Prostate gland (tissue), 2 donors: ENCODE measurements around the gene KLHL1. TPM values are rescaled to one million over a fixed set of nuclear protein-coding genes. Genes with fewer than 3 reads are reported as not detected.

ENCODE experiments used
- DNase-seq: peaks from one replicate; pipeline ENCODE4 v3.0.0-alpha.2; 2019; ENCODE audit warnings: low spot score
- H3K27ac ChIP-seq, 2 donors: fragments of 200-600 bp; sonication (generic); 2 replicates each; pipeline ENCODE4 v1.5.1; 2017 to 2019
- H3K27me3 ChIP-seq: fragments of 200-600 bp; sonication (generic); replicated peaks from 2 replicates; pipeline ENCODE4 v1.5.1; 2019; ENCODE audit not compliant: insufficient read depth
- H3K36me3 ChIP-seq, 2 donors: fragments of 200-600 bp; sonication (generic); 1 replicate in 1 of 2; 2 replicates in 1 of 2; pipeline versions ENCODE4 v1.5.1 to v1.8.1; 2017 to 2019
- H3K4me1 ChIP-seq: fragments of 200-600 bp; sonication (generic); replicated peaks from 2 replicates; pipeline ENCODE4 v1.5.1; 2019
- H3K4me3 ChIP-seq, 2 donors: fragments of 200-600 bp; sonication (generic); 2 replicates each; pipeline ENCODE4 v1.5.1; 2017 to 2019
- H3K9me3 ChIP-seq: fragments of 200-600 bp; sonication (generic); 2 replicates; pipeline ENCODE4 v1.5.1; 2017
- CTCF ChIP-seq, 4 experiments: fragments of 200-600 bp in 2 of 4; fragments of 450-650 bp in 2 of 4; sonication (generic) in 2 of 4; IDR thresholded peaks; 1 replicate in 3 of 4; 2 replicates in 1 of 4; pipeline ENCODE4 v1.5.1; 2016 to 2019; ENCODE audit warnings: antibody characterized with exemption in 4 of 4, mild to moderate bottlenecking in 2 of 4, moderate library complexity in 2 of 4
- WGBS: methylation state at CpG from one replicate; pipeline ENCODE4 v1.1.5; 2018; 5-methylcytosine and 5-hydroxymethylcytosine counted together
- intact Hi-C: fragments of 100-400 bp; cut with DNase I; formaldehyde crosslinking; loops from one replicate; pipeline ENCODE4 v1.14.2; 2022
- small RNA-seq, 2 donors: library from RNA; depleted of rRNA; stranded (forward); fragments of <200 nt; gene quantifications; one replicate each; pipeline ENCODE3, GENCODE V24; 2016
- total RNA-seq, 2 donors: library from RNA; depleted of rRNA; stranded (reverse); fragments of >200 nt; gene quantifications; one replicate each; pipeline ENCODE4 v1.1.0, GENCODE V29; 2016

KLHL1 gene
- total RNA-seq, 2 donors from 2014 or later: 0.28 TPM; not detected in 1

GRCh38 chr13:69654392-69654791, 453.9 kb downstream of the KLHL1 start:
- 92% methylated on average over 5 of the region's 5 CpGs for WGBS
- Histone ChIP-seq H3K4me3 (no peak overlapping the region), H3K9me3 (no peaks in the 10 kb centered on the region), H3K27ac (no peak overlapping the region), H3K36me3 (no peaks in the 10 kb centered on the region), H3K4me1 (no peaks in the 10 kb centered on the region), H3K27me3 (no peaks in the 10 kb centered on the region)
- TF ChIP-seq CTCF (IDR thresholded peaks at IDR 0.05): no peak
- no peak for DNase-seq
- intact Hi-C loops: no loop called here

Small RNA genes within 50 kb of the gene (small RNA-seq; reads per million reads assigned to genes)
- 0 reads per million in 2 donors for gene RNY3P10

Other genes starting within 250 kb of the KLHL1 start
- gene ATXN8OS, start 626 bp downstream of the KLHL1 start, total RNA-seq: not detected